ENCODE results near the gene CPLX1.

The CPLX1 gene

DNA sequence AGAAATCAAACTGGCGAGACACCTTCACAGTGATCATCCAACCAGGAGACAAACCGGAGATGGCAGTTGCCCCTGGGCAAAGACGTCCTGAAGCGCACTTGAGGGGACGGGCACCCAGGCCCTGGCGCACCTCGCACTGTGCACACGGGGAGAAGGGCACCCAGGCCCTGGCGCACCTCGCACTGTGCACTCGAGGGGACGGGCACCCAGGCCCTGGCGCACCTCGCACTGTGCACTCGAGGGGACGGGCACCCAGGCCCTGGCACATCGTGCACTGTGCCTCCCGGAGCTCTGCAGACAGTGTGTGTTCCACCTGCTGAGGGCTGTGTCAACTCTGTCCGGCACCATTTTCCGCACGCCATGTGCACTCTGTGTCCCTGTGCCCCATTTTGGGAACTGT is 34.6 kb upstream of the CPLX1 start:
- no peaks in the 10 kb centered on the region for H3K27me3 Mint-ChIP-seq
- peaks cover 8% of the 10 kb centered on the region for H3K4me1 Mint-ChIP-seq
- no peak for ATAC-seq
- H3K27ac Mint-ChIP-seq = no peak overlapping the region
- H3K4me3 Mint-ChIP-seq = no peak overlapping the region
- H3K9me3 Mint-ChIP-seq = peaks cover 6% of the 10 kb centered on the region
- H3K36me3 Mint-ChIP-seq = peaks cover 93% of the 10 kb centered on the region

DNA sequence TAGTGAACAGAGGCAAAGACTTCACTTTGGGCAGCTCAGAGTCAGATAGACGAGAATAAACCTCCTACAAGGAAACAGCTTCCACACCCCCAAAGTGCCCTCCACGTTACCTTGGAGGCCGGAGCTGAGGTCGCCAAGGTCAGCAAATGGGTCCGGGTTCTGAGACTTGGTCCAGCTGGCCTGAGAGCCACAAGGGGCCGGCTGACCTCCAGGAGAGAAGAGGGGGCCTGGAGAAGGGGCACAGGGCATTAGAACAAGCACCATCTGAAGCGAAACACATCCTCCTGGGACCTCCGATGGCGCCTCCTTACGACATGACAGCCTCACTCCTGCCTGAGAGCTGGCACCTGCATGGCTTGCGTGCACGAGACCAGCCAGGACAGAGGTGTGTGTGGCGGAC is 33.6 kb upstream of the CPLX1 start:
- Mint-ChIP-seq H3K4me1 (peaks cover 8% of the 10 kb centered on the region), H3K27me3 (no peaks in the 10 kb centered on the region), H3K27ac (no peak overlapping the region), H3K4me3 (no peak overlapping the region), H3K36me3 (peaks cover 88% of the 10 kb centered on the region), H3K9me3 (peaks cover 6% of the 10 kb centered on the region)
- no peak for ATAC-seq

DNA sequence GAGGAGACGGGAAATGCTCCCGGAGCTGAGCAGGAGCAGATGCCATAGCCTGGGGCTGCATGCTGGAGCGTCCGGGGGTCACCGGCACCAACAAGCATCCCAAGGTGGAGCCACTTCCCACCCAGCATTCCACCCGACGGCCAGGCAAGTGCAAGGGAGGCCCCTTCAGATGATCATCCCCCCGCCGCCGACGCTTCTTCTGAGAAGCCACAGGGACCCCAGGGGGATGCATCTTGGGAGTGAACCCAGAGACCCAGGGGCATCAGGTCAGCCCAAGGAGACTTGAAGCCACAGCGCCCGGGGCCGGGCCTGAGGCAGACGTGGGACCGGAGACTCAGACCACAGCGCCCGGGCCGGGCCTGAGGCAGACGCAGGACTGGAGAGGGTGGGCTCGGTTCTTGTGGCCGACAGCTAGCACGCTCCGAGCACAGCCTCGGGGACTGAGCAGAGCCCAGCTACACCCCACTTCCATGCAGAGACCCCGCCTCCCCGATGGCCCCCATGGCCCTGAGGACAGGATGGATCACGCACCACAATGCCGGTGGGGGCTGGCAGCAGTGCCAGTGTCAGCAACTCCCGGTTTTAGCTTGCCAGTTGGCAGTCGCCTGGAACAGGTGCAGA is 33.0 kb upstream of the CPLX1 start:
- Mint-ChIP-seq H3K4me1 (peaks cover 8% of the 10 kb centered on the region), H3K4me3 (no peak overlapping the region), H3K27ac (no peak overlapping the region), H3K27me3 (no peaks in the 10 kb centered on the region), H3K36me3 (peaks cover 85% of the 10 kb centered on the region), H3K9me3 (peaks cover 6% of the 10 kb centered on the region)
- ATAC-seq = no peak

DNA sequence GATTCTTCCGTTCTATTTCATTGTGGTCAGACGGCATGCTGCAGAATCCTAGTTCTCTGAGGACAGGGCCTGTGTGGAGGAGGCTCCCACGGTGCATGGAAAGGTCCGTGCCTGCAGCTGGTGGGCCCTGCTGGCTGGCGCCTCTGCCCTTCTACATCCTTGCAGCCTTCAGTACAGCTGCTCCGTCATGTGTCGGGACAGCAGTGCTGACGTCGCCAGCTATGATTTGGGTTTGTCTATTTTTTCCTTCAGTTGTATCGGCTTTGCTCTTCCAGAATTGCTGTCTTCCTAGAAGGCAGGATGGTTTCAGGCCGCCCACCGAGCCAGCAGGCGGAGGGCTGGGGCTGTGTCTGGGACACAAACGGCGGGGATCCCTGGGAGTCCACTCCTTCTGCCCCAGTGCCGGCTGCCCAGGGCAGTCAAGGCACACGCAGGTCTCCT is 32.1 kb upstream of the CPLX1 start:
- Mint-ChIP-seq H3K4me1 (peaks cover 8% of the 10 kb centered on the region), H3K9me3 (peaks cover 6% of the 10 kb centered on the region), H3K27me3 (no peaks in the 10 kb centered on the region), H3K27ac (no peak overlapping the region), H3K36me3 (peaks cover 84% of the 10 kb centered on the region), H3K4me3 (no peak overlapping the region)
- ATAC-seq = no peak

DNA sequence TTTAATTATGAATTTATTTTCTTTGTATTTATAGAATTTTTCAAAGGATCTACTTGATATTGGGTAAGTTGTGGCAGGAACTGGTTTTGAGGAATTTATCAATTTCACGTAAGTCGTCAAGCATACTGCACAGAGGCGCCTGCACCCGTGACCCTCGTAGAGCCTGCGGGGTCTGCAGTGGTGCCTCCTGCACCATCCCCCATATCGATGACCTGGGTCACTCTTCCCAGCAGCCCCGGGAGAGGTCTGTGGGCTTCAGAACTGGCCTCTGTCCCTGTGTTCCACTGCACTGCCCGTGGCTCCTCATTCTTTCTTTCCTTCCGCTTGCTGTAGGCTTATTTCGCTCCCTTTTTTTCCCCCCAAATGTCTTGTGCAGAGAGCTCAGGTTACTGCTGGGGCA is 31.5 kb upstream of the CPLX1 start:
- Mint-ChIP-seq H3K27ac (no peak overlapping the region), H3K27me3 (no peaks in the 10 kb centered on the region), H3K4me3 (no peak overlapping the region), H3K9me3 (peaks cover 6% of the 10 kb centered on the region), H3K36me3 (peaks cover 84% of the 10 kb centered on the region), H3K4me1 (peaks cover 8% of the 10 kb centered on the region)
- ATAC-seq = no peak

DNA sequence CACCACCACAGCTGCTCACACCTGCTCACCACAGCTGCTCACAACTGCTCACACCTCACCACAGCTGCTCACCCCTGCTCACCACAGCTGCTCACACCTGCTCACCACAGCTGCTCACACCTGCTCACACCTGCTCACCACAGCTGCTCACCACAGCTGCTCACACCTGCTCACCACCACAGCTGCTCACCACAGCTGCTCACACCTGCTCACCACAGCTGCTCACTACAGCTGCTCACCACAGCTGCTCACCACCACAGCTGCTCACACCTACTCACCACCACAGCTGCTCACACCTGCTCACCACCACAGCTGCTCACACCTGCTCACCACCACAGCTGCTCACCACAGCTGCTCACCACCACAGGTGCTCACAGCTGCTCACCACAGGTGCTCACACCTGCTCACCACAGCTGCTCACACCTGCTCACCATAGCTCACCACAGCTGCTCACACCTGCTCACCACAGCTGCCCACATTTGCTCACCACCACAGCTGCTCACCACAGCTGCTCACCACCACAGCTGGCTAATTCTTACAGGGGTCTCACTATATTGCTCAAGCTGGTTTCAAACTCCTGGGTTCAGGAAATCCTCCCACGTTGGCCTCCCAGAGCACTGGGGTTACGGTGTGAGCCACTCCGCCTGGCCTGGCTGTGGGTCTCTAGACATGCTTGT is 30.4 kb upstream of the CPLX1 start:
- H3K27ac Mint-ChIP-seq = peak overlapping the region; percentile 55
- peaks cover 79% of the 10 kb centered on the region for H3K36me3 Mint-ChIP-seq
- H3K4me1 Mint-ChIP-seq = peaks cover 8% of the 10 kb centered on the region
- ATAC-seq = no peak
- H3K27me3 Mint-ChIP-seq = no peaks in the 10 kb centered on the region
- peaks cover 6% of the 10 kb centered on the region for H3K9me3 Mint-ChIP-seq
- no peak overlapping the region for H3K4me3 Mint-ChIP-seq

DNA sequence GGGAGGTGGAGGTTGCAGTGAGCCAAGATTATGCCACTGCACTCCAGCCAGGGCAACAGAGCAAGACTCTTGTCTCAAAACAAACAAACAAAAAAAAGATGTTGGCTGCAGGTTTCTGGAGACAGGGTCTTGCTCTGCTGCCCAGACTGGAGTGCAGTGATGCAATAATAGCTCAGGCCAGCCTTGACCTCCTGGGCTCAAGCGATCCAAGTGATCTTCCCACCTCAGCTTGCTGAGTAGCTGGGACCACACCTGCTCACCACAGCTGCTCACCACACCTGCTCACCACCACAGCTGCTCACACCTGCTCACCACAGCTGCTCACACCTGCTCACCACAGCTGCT is 29.9 kb upstream of the CPLX1 start:
- H3K27ac Mint-ChIP-seq = peak overlapping the region; percentile 55
- H3K27me3 Mint-ChIP-seq = no peaks in the 10 kb centered on the region
- peaks cover 79% of the 10 kb centered on the region for H3K36me3 Mint-ChIP-seq
- H3K4me3 Mint-ChIP-seq = no peak overlapping the region
- peaks cover 8% of the 10 kb centered on the region for H3K4me1 Mint-ChIP-seq
- no peak for ATAC-seq
- H3K9me3 Mint-ChIP-seq = peaks cover 6% of the 10 kb centered on the region

DNA sequence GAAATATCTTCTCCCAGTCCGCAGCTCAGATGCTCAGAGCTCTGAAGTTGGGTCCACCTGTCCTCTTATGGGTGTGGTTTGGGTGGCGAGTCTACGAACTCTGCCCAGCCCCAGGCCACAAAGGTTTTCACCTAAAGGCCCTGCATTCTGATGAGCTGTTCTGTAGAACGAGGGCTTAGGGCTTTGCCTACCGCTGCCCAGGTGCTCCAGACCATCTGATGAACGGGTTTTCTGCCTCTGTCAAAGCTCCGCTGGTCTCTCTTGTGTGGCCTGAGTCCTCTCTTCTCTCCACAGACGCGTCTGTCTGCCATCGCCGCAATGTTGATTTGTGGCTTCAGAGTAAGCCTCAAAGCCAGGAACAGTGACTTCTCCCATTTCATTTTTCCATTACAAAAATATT is 28.4 kb upstream of the CPLX1 start:
- H3K4me3 Mint-ChIP-seq = no peak overlapping the region
- peaks cover 72% of the 10 kb centered on the region for H3K36me3 Mint-ChIP-seq
- peaks cover 6% of the 10 kb centered on the region for H3K9me3 Mint-ChIP-seq
- H3K4me1 Mint-ChIP-seq = peaks cover 8% of the 10 kb centered on the region
- H3K27ac Mint-ChIP-seq = no peak overlapping the region
- H3K27me3 Mint-ChIP-seq = no peaks in the 10 kb centered on the region
- ATAC-seq = no peak

DNA sequence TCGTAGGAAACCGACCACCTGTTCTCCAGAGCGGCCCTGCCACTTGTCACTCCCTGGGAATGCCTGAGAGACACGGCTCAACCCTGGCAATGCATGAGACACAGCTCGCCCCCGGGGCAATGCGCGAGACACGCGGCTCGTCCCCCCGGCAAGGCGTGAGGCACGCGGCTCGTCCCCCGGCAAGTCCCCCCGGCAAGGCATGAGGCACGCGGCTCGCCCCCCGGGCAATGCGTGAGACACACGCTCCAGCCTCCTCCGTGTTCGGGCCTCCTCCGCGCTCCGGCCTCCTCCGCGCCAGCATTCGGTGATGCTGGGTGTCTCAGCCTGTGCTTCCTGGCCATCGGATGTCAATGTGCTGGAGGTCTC is 27.5 kb upstream of the CPLX1 start:
- ATAC-seq = no peak
- Mint-ChIP-seq H3K4me1 (peaks cover 8% of the 10 kb centered on the region), H3K9me3 (peaks cover 6% of the 10 kb centered on the region), H3K4me3 (no peak overlapping the region), H3K27me3 (no peaks in the 10 kb centered on the region), H3K27ac (no peak overlapping the region), H3K36me3 (peaks cover 72% of the 10 kb centered on the region)

DNA sequence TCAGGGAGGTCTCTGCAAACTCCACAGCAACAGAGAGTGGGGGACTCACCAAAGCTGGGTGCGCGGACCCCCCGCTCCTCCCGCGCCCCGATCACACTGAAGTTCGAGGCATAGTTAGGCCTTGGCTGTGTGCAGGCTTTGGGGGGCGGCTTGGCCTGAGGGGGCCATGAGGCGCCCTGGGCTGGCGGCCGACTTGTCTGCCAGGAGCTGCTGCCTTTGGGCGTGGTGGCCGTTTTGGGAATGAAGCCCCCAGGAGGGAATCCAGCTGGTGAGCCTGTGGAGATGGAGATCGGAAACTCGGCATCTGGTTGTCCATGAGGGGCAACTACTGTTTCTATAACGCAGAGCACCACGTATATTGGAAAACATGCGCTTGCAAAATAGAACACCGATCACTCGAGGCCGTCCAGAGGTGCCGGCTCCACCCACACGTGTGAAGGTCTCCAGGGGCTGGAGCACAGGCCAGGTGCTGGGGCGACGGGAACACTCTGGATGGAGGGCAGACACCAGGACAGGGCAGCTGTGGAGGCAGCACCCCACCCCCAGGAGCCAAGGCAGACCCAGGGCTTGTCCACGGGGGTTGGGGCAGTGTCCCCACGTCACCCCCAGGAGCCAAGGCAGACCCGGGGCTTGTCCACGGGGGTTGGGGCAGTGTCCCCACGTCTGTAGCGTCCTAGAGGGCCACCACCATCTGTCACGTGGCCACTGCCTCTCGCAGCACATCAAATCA is 25.9 kb upstream of the CPLX1 start:
- no peak for ATAC-seq
- Mint-ChIP-seq H3K4me1 (peaks cover 8% of the 10 kb centered on the region), H3K27ac (no peak overlapping the region), H3K27me3 (no peaks in the 10 kb centered on the region), H3K9me3 (peaks cover 6% of the 10 kb centered on the region), H3K36me3 (peaks cover 68% of the 10 kb centered on the region), H3K4me3 (no peak overlapping the region)

DNA sequence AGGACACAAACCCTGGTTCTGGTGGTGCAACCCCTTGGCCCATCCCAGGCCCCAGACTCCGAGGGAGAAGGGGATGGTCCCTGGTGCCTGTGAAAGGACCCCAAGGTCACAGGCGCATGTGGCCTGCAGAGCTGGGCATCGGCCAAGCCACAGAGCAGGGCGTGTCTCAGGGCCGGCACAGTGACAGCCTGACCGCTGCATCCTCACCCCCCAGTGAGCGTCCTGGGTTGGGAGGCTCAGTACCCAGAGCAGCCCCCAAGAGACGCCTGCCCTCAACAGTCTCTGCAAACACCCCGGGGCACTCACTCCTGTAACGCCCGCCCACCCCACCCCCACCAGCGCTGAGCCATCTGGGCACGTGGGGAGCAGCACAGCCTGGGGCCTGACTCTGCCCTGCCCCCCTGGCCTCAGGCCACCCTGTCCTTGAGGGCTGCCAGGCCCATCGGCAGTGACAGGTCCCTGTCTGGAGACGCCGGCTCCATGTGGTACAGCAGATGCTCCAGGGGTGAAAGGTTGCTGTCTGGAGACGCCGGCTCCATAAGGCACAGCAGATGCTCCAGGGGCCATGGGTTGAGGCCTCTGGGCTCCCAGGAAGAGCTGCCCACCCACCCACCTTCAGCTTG is 24.5 kb upstream of the CPLX1 start:
- Mint-ChIP-seq H3K27ac (no peak overlapping the region), H3K36me3 (peaks cover 65% of the 10 kb centered on the region), H3K4me3 (no peak overlapping the region), H3K4me1 (no peaks in the 10 kb centered on the region), H3K9me3 (no peaks in the 10 kb centered on the region), H3K27me3 (no peaks in the 10 kb centered on the region)
- no peak for ATAC-seq

DNA sequence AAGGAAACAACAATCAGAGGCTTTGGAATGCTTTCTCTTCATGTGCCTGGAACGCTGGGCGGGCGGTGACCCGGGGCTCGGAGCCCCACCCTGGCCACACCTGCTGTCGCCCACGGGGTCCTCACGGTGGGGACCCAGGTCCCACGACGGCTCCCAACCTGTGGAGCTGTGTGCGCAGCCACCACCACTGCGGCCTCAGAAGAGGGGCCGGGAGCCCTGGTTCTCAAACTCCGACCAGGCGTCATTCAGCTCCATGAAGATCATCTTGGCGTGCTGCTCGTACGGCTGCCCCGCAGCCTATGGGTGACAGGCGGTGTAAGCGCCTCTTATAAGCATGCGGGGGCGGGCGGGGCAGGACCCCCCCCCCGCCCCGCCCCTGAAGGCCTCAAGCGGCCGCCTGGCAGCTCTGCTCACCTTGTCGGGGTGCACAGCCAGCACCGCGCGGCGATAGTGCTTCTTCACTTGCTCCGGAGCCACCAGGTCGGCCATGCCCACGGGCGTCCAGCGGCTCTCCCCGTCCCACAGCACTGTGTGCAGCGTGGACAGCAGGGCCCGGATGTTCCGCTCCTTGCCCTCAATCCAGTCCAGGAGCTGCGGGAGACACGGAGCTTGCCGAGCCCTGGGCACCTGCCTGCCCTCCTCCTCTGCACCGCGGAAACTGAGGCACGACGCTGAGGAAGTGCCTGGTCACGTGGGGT is 23.7 kb upstream of the CPLX1 start:
- Mint-ChIP-seq H3K9me3 (no peaks in the 10 kb centered on the region), H3K4me3 (no peak overlapping the region), H3K36me3 (peaks cover 65% of the 10 kb centered on the region), H3K27me3 (no peaks in the 10 kb centered on the region), H3K27ac (no peak overlapping the region), H3K4me1 (no peaks in the 10 kb centered on the region)
- ATAC-seq = no peak

DNA sequence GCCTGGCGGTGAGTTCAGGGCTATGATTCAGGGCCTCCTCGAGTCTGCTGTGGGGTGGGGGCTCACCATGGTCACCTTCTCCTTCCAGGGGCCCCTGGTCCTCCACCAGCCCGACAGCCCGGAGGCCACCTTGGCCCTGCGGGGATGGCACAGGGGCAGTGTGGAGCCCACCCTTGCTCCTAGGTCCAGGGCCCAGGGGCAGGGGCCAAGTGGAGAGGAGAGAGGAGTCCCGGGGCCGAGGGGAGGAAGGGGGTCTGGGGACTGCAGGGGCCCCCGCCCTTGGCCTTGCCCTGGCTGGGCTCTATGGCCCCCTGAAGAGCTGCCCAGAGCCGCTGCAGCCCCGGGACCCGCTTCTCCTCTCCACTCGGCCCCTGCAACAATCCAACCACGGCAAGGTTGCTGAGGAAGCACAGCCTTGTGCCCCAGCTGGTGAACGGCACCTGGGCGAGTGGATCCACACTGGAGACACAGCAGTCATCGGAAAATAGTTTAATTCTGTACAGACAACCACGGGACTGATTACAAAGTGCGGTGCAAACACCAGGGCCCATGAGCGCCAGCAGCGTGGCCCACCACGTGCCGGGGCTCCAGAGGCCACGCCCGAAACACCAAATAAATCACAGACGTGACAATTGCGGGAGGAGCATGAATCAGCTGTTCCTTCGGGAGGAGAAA is 23.0 kb upstream of the CPLX1 start:
- no peak overlapping the region for H3K4me3 Mint-ChIP-seq
- peaks cover 68% of the 10 kb centered on the region for H3K36me3 Mint-ChIP-seq
- no peaks in the 10 kb centered on the region for H3K4me1 Mint-ChIP-seq
- ATAC-seq = no peak
- H3K27ac Mint-ChIP-seq = no peak overlapping the region
- peaks cover 4% of the 10 kb centered on the region for H3K9me3 Mint-ChIP-seq
- no peaks in the 10 kb centered on the region for H3K27me3 Mint-ChIP-seq

DNA sequence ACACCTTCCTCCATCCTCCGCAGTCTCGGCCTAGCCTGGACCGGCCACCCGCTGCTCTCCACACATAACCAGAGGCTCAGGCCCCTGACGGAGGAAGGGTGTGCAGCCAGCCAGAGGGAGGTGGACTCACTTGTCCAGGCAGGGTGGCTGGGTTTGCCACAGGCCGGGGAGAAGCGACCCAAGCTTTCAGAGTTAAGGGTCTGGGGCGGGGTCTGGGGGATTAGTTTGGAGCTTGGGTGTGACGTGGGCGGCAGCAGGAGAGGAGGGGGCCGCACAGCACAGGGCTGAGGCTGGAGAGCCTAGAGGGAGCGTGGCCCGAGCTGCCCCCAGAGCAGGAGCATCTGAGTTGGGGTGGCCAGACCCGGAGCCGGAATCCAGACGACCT is 22.4 kb upstream of the CPLX1 start:
- H3K27me3 Mint-ChIP-seq = no peaks in the 10 kb centered on the region
- H3K4me1 Mint-ChIP-seq = no peaks in the 10 kb centered on the region
- no peak overlapping the region for H3K27ac Mint-ChIP-seq
- H3K36me3 Mint-ChIP-seq = peaks cover 67% of the 10 kb centered on the region
- H3K4me3 Mint-ChIP-seq = no peak overlapping the region
- H3K9me3 Mint-ChIP-seq = peaks cover 4% of the 10 kb centered on the region
- no peak for ATAC-seq

DNA sequence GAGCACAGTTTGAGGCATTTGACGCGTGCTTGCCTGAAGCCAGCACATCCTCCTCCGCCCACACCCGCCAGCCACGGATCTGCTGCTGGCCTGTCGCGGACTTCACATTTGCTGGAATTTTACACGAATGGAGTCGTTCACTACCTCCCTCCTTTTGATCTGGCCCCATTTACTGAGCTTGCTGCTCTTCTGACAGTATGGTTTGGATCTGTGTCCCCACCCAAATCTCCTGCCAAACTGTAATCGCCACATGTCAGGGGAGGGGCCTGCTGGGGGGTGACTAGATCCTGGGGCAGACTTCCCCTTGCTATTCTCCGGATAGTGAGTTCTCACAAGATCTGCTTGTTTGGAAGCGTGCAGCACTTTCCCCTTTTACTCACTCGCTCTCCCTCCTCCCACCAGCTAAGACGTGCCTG is 19.9 kb upstream of the CPLX1 start:
- peaks cover 68% of the 10 kb centered on the region for H3K36me3 Mint-ChIP-seq
- H3K4me3 Mint-ChIP-seq = no peak overlapping the region
- H3K27ac Mint-ChIP-seq = no peak overlapping the region
- peaks cover 6% of the 10 kb centered on the region for H3K9me3 Mint-ChIP-seq
- ATAC-seq = no peak
- H3K27me3 Mint-ChIP-seq = no peaks in the 10 kb centered on the region
- H3K4me1 Mint-ChIP-seq = no peaks in the 10 kb centered on the region

All from stimulated activated memory B cell treated with anti-CD40 and anti-IgM and Interleukin-4, amounts not matched to agents 10 μg/mL and 1 μg/mL and 100 μg/mL, for 72 hours (primary cell).